Neural cell (in vitro differentiated cells): Measurements from ENCODE around the gene MPC2. TPM values are rescaled to one million over a fixed set of nuclear protein-coding genes. Genes with fewer than 3 reads are reported as not detected.

Experiments
- H2AFZ ChIP-seq: fragments of 200-600, 300-800 bp; sonication (generic), shearing (Covaris generic); 2 replicates; pipeline ENCODE4 v1.6.0; 2014; ENCODE audit warnings: low read depth, mild to moderate bottlenecking, antibody characterized with exemption, low read length, moderate library complexity
- H3F3A ChIP-seq: fragments of 200-600 bp; shearing (Covaris generic); 2 replicates; pipeline ENCODE4 v1.6.1; 2016; ENCODE audit warnings: mild to moderate bottlenecking, moderate library complexity, mixed read lengths, antibody characterized with exemption, low read length; ENCODE audit not compliant: insufficient read depth, poor library complexity, severe bottlenecking
- H3K27ac ChIP-seq: fragments of 200-600, 300-800 bp; sonication (generic), shearing (Covaris generic); 2 replicates; pipeline ENCODE4 v1.5.1; 2014; ENCODE audit warnings: mild to moderate bottlenecking, low read length, moderate library complexity
- H3K27me3 ChIP-seq: fragments of 300-800, 200-600 bp; sonication (generic), shearing (Covaris generic); 2 replicates; pipeline ENCODE4 v1.6.0; 2014; ENCODE audit warnings: mild to moderate bottlenecking, low read depth, low read length, moderate library complexity; ENCODE audit not compliant: insufficient read depth
- H3K36me3 ChIP-seq: fragments of 300-800, 200-600 bp; sonication (generic), shearing (Covaris generic); 2 replicates; pipeline ENCODE4 v1.5.1; 2014; ENCODE audit warnings: mild to moderate bottlenecking, antibody characterized with exemption, low read length, moderate library complexity; ENCODE audit not compliant: insufficient read depth
- H3K4me2 ChIP-seq: fragments of 300-800, 200-600 bp; sonication (generic), shearing (Covaris generic); 2 replicates; pipeline ENCODE4 v1.6.0; 2014; ENCODE audit warnings: mild to moderate bottlenecking, low read length
- H3K4me3 ChIP-seq: fragments of 300-800, 200-600 bp; sonication (generic), shearing (Covaris generic); 2 replicates; pipeline ENCODE4 v1.5.1; 2014; ENCODE audit warnings: mild to moderate bottlenecking, low read length, moderate library complexity
- H3K79me2 ChIP-seq: fragments of 200-600 bp; shearing (Covaris generic); replicated peaks from 2 replicates; pipeline ENCODE4 v1.6.0; 2014; ENCODE audit warnings: mild to moderate bottlenecking, low read length, moderate library complexity; ENCODE audit not compliant: insufficient read depth
- H3K9ac ChIP-seq: fragments of 300-800, 200-600 bp; sonication (generic), shearing (Covaris generic); 2 replicates; pipeline ENCODE4 v1.6.1; 2016; ENCODE audit warnings: mild to moderate bottlenecking, low read length, mixed read lengths
- H3K9me2 ChIP-seq: fragments of 200-600 bp; shearing (Covaris generic); 2 replicates; pipeline ENCODE4 v1.6.1; 2016; ENCODE audit warnings: mild to moderate bottlenecking, low read length, mixed read lengths; ENCODE audit not compliant: insufficient read depth
- H3K9me3 ChIP-seq: fragments of 200-600, 300-800 bp; sonication (generic), shearing (Covaris generic); 2 replicates; pipeline ENCODE4 v1.6.1; 2016; ENCODE audit warnings: mild to moderate bottlenecking, mixed run types, low read length, moderate library complexity, mixed read lengths
- H4K20me1 ChIP-seq: fragments of 200-600 bp; shearing (Covaris generic); 2 replicates; pipeline ENCODE4 v1.6.1; 2016; ENCODE audit warnings: mild to moderate bottlenecking, mixed run types; ENCODE audit not compliant: insufficient read depth
- CTCF ChIP-seq: fragments of 450-650 bp; IDR thresholded peaks from 2 replicates; pipeline ENCODE4 v1.5.1; 2014; ENCODE audit warnings: antibody characterized with exemption, mild to moderate bottlenecking, moderate library complexity; ENCODE audit not compliant: poor library complexity, severe bottlenecking
- EP300 ChIP-seq: fragments of 450-650 bp; conservative IDR thresholded peaks from 2 replicates; pipeline ENCODE4 v1.6.1; 2014; ENCODE audit warnings: antibody characterized with exemption, mild to moderate bottlenecking, moderate library complexity; ENCODE audit not compliant: poor library complexity, severe bottlenecking
- EZH2 ChIP-seq: fragments of 200-600, 300-800 bp; shearing (Covaris generic), sonication (generic); IDR thresholded peaks from 2 replicates; pipeline ENCODE4 v1.6.1; 2014; ENCODE audit warnings: antibody characterized with exemption, low read length, borderline replicate concordance, mild to moderate bottlenecking; ENCODE audit not compliant: insufficient read depth, poor library complexity, severe bottlenecking
- MXI1 ChIP-seq: fragments of 450-650 bp; conservative IDR thresholded peaks from 2 replicates; pipeline ENCODE4 v1.6.1; 2014; ENCODE audit warnings: antibody characterized with exemption, mild to moderate bottlenecking; ENCODE audit not compliant: poor library complexity, severe bottlenecking
- POLR2AphosphoS5 ChIP-seq: IDR thresholded peaks from 2 replicates; pipeline ENCODE4 v1.6.1; 2012
- RAD21 ChIP-seq: fragments of 450-650 bp; conservative IDR thresholded peaks from 2 replicates; pipeline ENCODE4 v1.6.1; 2014; ENCODE audit warnings: antibody characterized with exemption, mild to moderate bottlenecking, moderate library complexity
- REST ChIP-seq: IDR thresholded peaks from 2 replicates; pipeline ENCODE4 v1.6.1; 2012; ENCODE audit warnings: borderline replicate concordance
- SMC3 ChIP-seq: fragments of 450-650 bp; conservative IDR thresholded peaks from 2 replicates; pipeline ENCODE4 v1.6.1; 2014; ENCODE audit warnings: antibody characterized with exemption, mild to moderate bottlenecking, moderate library complexity; ENCODE audit not compliant: poor library complexity
- TAF1 ChIP-seq: IDR thresholded peaks from 2 replicates; pipeline ENCODE4 v1.6.1; 2012; ENCODE audit warnings: low read depth
- polyA plus RNA-seq: library from polyadenylated mRNA; depleted of rRNA; stranded (reverse); fragments of >200 nt; gene quantifications from 2 replicates; pipeline ENCODE4 v1.2.3, GENCODE V29; 2014

The MPC2 gene
- polyA plus RNA-seq, 1 donor from 2014 or later, result 104 TPM

GRCh38 chr1:167882376-167882775, 54.5 kb downstream of the MPC2 start:
- no peak overlapping the region for H3K4me2 ChIP-seq
- no peaks in the 10 kb centered on the region for H3K36me3 ChIP-seq
- H3K9ac ChIP-seq, result no peak overlapping the region
- no peaks in the 10 kb centered on the region for H3K27me3 ChIP-seq
- H2AFZ ChIP-seq, result no peak overlapping the region
- H4K20me1 ChIP-seq, result no peaks in the 10 kb centered on the region
- TF ChIP-seq RAD21 (no peak), POLR2AphosphoS5 (no peak), MXI1 (no peak), EZH2 (no peak), CTCF (no peak), EP300 (no peak), SMC3 (no peak), TAF1 (no peak), REST (no peak)
- H3K79me2 ChIP-seq, result no peaks in the 10 kb centered on the region
- H3F3A ChIP-seq, result no peaks in the 10 kb centered on the region
- H3K9me3 ChIP-seq, result no peaks in the 10 kb centered on the region
- H3K9me2 ChIP-seq, result no peaks in the 10 kb centered on the region
- no peak overlapping the region for H3K4me3 ChIP-seq
- no peak overlapping the region for H3K27ac ChIP-seq

GRCh38 chr1:167881786-167882185, 55.1 kb downstream of the MPC2 start:
- no peaks in the 10 kb centered on the region for H3K36me3 ChIP-seq
- H2AFZ ChIP-seq, result no peak overlapping the region
- TF ChIP-seq CTCF (no peak), TAF1 (no peak), MXI1 (no peak), REST (no peak), RAD21 (no peak), EP300 (no peak), POLR2AphosphoS5 (no peak), SMC3 (no peak), EZH2 (no peak)
- no peak overlapping the region for H3K4me3 ChIP-seq
- no peaks in the 10 kb centered on the region for H3K27me3 ChIP-seq
- H3K79me2 ChIP-seq, result no peaks in the 10 kb centered on the region
- no peaks in the 10 kb centered on the region for H4K20me1 ChIP-seq
- H3F3A ChIP-seq, result no peaks in the 10 kb centered on the region
- H3K4me2 ChIP-seq, result no peak overlapping the region
- no peaks in the 10 kb centered on the region for H3K9me3 ChIP-seq
- H3K9ac ChIP-seq, result no peak overlapping the region
- no peaks in the 10 kb centered on the region for H3K9me2 ChIP-seq
- H3K27ac ChIP-seq, result no peak overlapping the region
